Heart left ventricle (tissue), 16 donors: ENCODE data around the gene PHKA1. TPM values are rescaled to one million over a fixed set of nuclear protein-coding genes. Genes with fewer than 3 reads are reported as not detected.

Experiments
- ATAC-seq, 4 donors: fragments of 200-7000 bp; cut with Tn5 transposase; one replicate each; pipeline ENCODE4 v1.9.1; 2020 to 2022; ENCODE audit warnings: moderate library complexity in 4 of 4, mild to moderate bottlenecking in 3 of 4, moderate number of reproducible peaks in 1 of 4
- DNase-seq, 5 donors: peaks; one replicate each; pipeline ENCODE4 v3.0.0-alpha.2; 2020
- H3K27ac ChIP-seq, 12 donors: fragments of 200-600 bp; sonication (generic) in 4 of 12; one replicate each; pipeline versions ENCODE4 v1.5.0 to v1.8.0; 2016 to 2022; ENCODE audit warnings: mild to moderate bottlenecking in 2 of 12
- H3K27me3 ChIP-seq, 9 donors: fragments of 200-600 bp; sonication (generic) in 2 of 9; one replicate each; pipeline versions ENCODE4 v1.5.1 to v1.8.0; 2016 to 2022; ENCODE audit warnings: mild to moderate bottlenecking in 3 of 9
- H3K36me3 ChIP-seq, 9 donors: fragments of 200-600 bp; sonication (generic) in 2 of 9; one replicate each; pipeline versions ENCODE4 v1.5.0 to v1.8.0; 2018 to 2022; ENCODE audit warnings: mild to moderate bottlenecking in 2 of 9
- H3K4me1 ChIP-seq, 12 donors: fragments of 200-600 bp; sonication (generic) in 4 of 12; one replicate each; pipeline versions ENCODE4 v1.5.0 to v1.8.0; 2016 to 2022; ENCODE audit warnings: mild to moderate bottlenecking in 3 of 12
- H3K4me3 ChIP-seq, 12 donors: fragments of 200-600 bp; sonication (generic) in 4 of 12; one replicate each; pipeline versions ENCODE4 v1.5.0 to v1.8.0; 2017 to 2022; ENCODE audit warnings: mild to moderate bottlenecking in 9 of 12, moderate library complexity in 4 of 12
- H3K9me3 ChIP-seq, 12 donors: fragments of 200-600 bp; sonication (generic) in 4 of 12; one replicate each; pipeline versions ENCODE4 v1.5.0 to v1.8.0; 2016 to 2022; ENCODE audit warnings: mild to moderate bottlenecking in 1 of 12
- CTCF ChIP-seq, 12 donors: fragments of 200-600 bp; sonication (generic) in 4 of 12; IDR thresholded peaks; one replicate each; pipeline versions ENCODE4 v1.5.0 to v1.8.0; 2018 to 2022; ENCODE audit warnings: antibody characterized with exemption in 12 of 12, mild to moderate bottlenecking in 5 of 12
- POLR2A ChIP-seq, 2 donors: fragments of 450-650 bp; IDR thresholded peaks; one replicate each; pipeline ENCODE4 v1.6.1; 2017; ENCODE audit warnings: antibody characterized with exemption in 2 of 2, mild to moderate bottlenecking in 2 of 2, moderate library complexity in 2 of 2
- WGBS, 4 donors: extraction: QIAGEN DNeasy Blood & Tissue Kit in 2 of 4; methylation state at CpG; one replicate each; pipeline versions ENCODE4 v1.1.5 to v1.1.7; 2013 to 2018; 5-methylcytosine and 5-hydroxymethylcytosine counted together
- intact Hi-C, 10 donors: fragments of 100-400 bp; cut with DNase I; formaldehyde crosslinking; loops; one replicate each; pipeline versions ENCODE4 v1.11.1 to v1.14.2; 2022
- polyA plus RNA-seq, 2 donors: library from polyadenylated mRNA; stranded (reverse); fragments of 200-250 nt; gene quantifications; one replicate each; pipeline ENCODE4 v1.2.3, GENCODE V29; 2013
- total RNA-seq, 9 donors: library from RNA; depleted of rRNA in 2 of 9; stranded (reverse); fragments of >200 nt in 2 of 9; fragmentation: NEBNext Ultra II Directional in 3 of 9; extraction: Animal tissue kit (Norgen Biotek cat#: 25700) in 3 of 9; gene quantifications; one replicate each; pipeline versions ENCODE4 v1.1.0 to v1.2.4, GENCODE V29; 2016 to 2023
- donor health status: ischemic (EF 13 %, LVEDD 7.1; RV severe dilation, severe dysfunction).
- donor health status: healthy with polysubstance abuse.
- donor health status: DM: no; HTN: yes; CAD: no.
- donor health status: DM: no; HTN: no; CAD: no.
- donor health status: ischemic (EF 25% LVEDD 6.9; RV normal size, moderate dysfunction).
- donor health status: ischemic (EF 25% LVEDD 5.7; RV mildly dilated, moderate dysfunction).
- donor health status: healthy.
- donor health status: DM: yes; HTN: yes; CAD: no.
- donor health status: ischemic (EF 35%, LVEDD 5.7; RV mildly dilated, moderate dysfunction).
- donor health status: nonischemic (EF 11% LVEDD 7.7; RV severe dilation, severe dysfunction).
- donor health status: DM: yes; HTN: yes; CAD: no.
- donor health status: PGD.
- donor health status: ischemic (EF 29% LVEDD 5.4; RV normal size, mild dysfunction).
- donor health status: nonischemic (EF 23%, LVEDD 6.1; RV moderate dilation, normal function).

The PHKA1 gene
- total and polyA plus RNA-seq, 11 donors = 3.9 to 21.3 (median 10.7) TPM

- TF ChIP-seq CTCF (IDR thresholded peaks at IDR 0.05) (no peak), POLR2A (IDR thresholded peaks at IDR 0.05) (no peak)
- no peak for DNase-seq
- Histone ChIP-seq H3K9me3 (no peaks in the 10 kb centered on the region), H3K4me1 (peaks cover 0 to 12% (median 0%) of the 10 kb centered on the region in 12 donors), H3K36me3 (peaks cover 0 to 4% (median 0%) of the 10 kb centered on the region in 9 donors), H3K27ac (peak overlapping the region in 5 of 12 donors; percentile 4 to 49 (median 24)), H3K27me3 (peaks cover 0 to 6% (median 0%) of the 10 kb centered on the region in 9 donors), H3K4me3 (peak overlapping the region in 10 of 12 donors; percentile 47 to 66 (median 57))
- WGBS, 4 donors = 58 to 65% (median 62%) methylated on average over 3 of the region's 3 CpGs
- intact Hi-C loops = no loop called here
- no peak for ATAC-seq
These were observed 976 bp downstream of the PHKA1 start for GRCh38 chrX:72713130-72713529.

GRCh38 chrX:72712094-72712755, 1.9 kb downstream of the PHKA1 start:
- no peaks in the 10 kb centered on the region for H3K9me3 ChIP-seq
- no peak for DNase-seq
- WGBS, 4 donors = 38 to 49% (median 46%) methylated on average over 2 of the region's 2 CpGs
- no peak for TF ChIP-seq CTCF (IDR thresholded peaks at IDR 0.05)
- TF ChIP-seq POLR2A (IDR thresholded peaks at IDR 0.05) = no peak
- H3K4me3 ChIP-seq = no peak overlapping the region
- H3K27me3 ChIP-seq = peaks cover 0 to 5% (median 0%) of the 10 kb centered on the region in 9 donors
- intact Hi-C loops = no loop called here
- H3K36me3 ChIP-seq = peaks cover 0 to 4% (median 0%) of the 10 kb centered on the region in 9 donors
- ATAC-seq = no peak
- peaks cover 0 to 12% (median 0%) of the 10 kb centered on the region in 12 donors for H3K4me1 ChIP-seq
- H3K27ac ChIP-seq = peak overlapping the region in 4 of 12 donors; percentile 4 to 49 (median 24)

- no peaks in the 10 kb centered on the region for H3K9me3 ChIP-seq
- peaks cover 0 to 4% (median 0%) of the 10 kb centered on the region in 9 donors for H3K36me3 ChIP-seq
- no peak for ATAC-seq
- no peaks in the 10 kb centered on the region for H3K4me1 ChIP-seq
- no peak overlapping the region for H3K4me3 ChIP-seq
- no peaks in the 10 kb centered on the region for H3K27me3 ChIP-seq
- TF ChIP-seq CTCF (IDR thresholded peaks at IDR 0.05) (no peak), POLR2A (IDR thresholded peaks at IDR 0.05) (no peak)
- WGBS, 4 donors = 46 to 90% (median 73%) methylated on average over 1 of the region's 1 CpG
- no peak for DNase-seq
- intact Hi-C loops = no loop called here
- no peak overlapping the region for H3K27ac ChIP-seq
These were observed 8.3 kb downstream of the PHKA1 start for GRCh38 chrX:72705814-72706213.

- no peak overlapping the region for H3K4me3 ChIP-seq
- no peaks in the 10 kb centered on the region for H3K9me3 ChIP-seq
- intact Hi-C loops = no loop called here
- no peak for DNase-seq
- TF ChIP-seq POLR2A (IDR thresholded peaks at IDR 0.05) (no peak), CTCF (IDR thresholded peaks at IDR 0.05) (no peak)
- H3K27me3 ChIP-seq = no peaks in the 10 kb centered on the region
- H3K36me3 ChIP-seq = peaks cover 0 to 4% (median 0%) of the 10 kb centered on the region in 9 donors
- H3K27ac ChIP-seq = no peak overlapping the region
- ATAC-seq = peak in 1 of 4 donors; percentile 24
- H3K4me1 ChIP-seq = no peaks in the 10 kb centered on the region
These were observed 9.0 kb downstream of the PHKA1 start for GRCh38 chrX:72705111-72705510.
